HEK293T (cell line): ENCODE results near the gene SMAD6.

Experiments used
- CTCF ChIA-PET: fragments of 350-600 bp; formaldehyde crosslinking; extraction: SDS; loops from one replicate; lab custom pipeline; 2021; ENCODE audit warnings: antibody characterized with exemption, inconsistent platforms; lab: Yijun Ruan, JAX
- POLR2A ChIA-PET: fragments of 350-600 bp; formaldehyde crosslinking; extraction: SDS; loops from one replicate; lab custom pipeline; 2020; ENCODE audit warnings: antibody characterized with exemption, inconsistent platforms; lab: Yijun Ruan, JAX
- DNase-seq: peaks from one replicate; pipeline ENCODE4 v3.0.0; 2012; ENCODE audit warnings: mixed read lengths; ENCODE audit errors: extremely low spot score
- ARNT ChIP-seq: fragments of 450-650 bp; IDR thresholded peaks from 2 replicates; pipeline ENCODE4 v1.6.1; 2017; ENCODE audit warnings: mild to moderate bottlenecking
- BHLHE40 ChIP-seq: fragments of 450-650 bp; IDR thresholded peaks from 2 replicates; pipeline ENCODE4 v1.6.1; 2016; ENCODE audit warnings: mild to moderate bottlenecking, moderate library complexity, borderline replicate concordance
- CTBP1 ChIP-seq: fragments of 450-650 bp; IDR thresholded peaks from 2 replicates; pipeline ENCODE4 v1.6.1; 2016; ENCODE audit warnings: borderline replicate concordance
- ELF4 ChIP-seq: fragments of 450-650 bp; IDR thresholded peaks from 2 replicates; pipeline ENCODE4 v1.6.1; 2017; ENCODE audit warnings: antibody characterized with exemption
- FOXA1 ChIP-seq: fragments of 450-650 bp; IDR thresholded peaks from 2 replicates; pipeline ENCODE4 v1.6.1; 2016; ENCODE audit warnings: mild to moderate bottlenecking
- FOXK2 ChIP-seq: fragments of 450-650 bp; IDR thresholded peaks from 2 replicates; pipeline ENCODE4 v1.6.1; 2016; ENCODE audit warnings: mild to moderate bottlenecking
- FOXM1 ChIP-seq: fragments of 450-650 bp; IDR thresholded peaks from 2 replicates; pipeline ENCODE4 v1.6.1; 2017; ENCODE audit warnings: mild to moderate bottlenecking, borderline replicate concordance
- HDGF ChIP-seq: fragments of 450-650 bp; IDR thresholded peaks from 2 replicates; pipeline ENCODE4 v1.6.1; 2017; ENCODE audit warnings: antibody characterized with exemption, borderline replicate concordance
- L3MBTL2 ChIP-seq: fragments of 450-650 bp; conservative IDR thresholded peaks from 2 replicates; pipeline ENCODE4 v1.6.1; 2016; ENCODE audit warnings: mild to moderate bottlenecking
- LEF1 ChIP-seq: fragments of 450-650 bp; IDR thresholded peaks from 2 replicates; pipeline ENCODE4 v1.6.1; 2017; ENCODE audit warnings: mild to moderate bottlenecking, borderline replicate concordance
- NFRKB ChIP-seq: fragments of 450-650 bp; IDR thresholded peaks from 2 replicates; pipeline ENCODE4 v1.6.1; 2016; ENCODE audit warnings: mild to moderate bottlenecking, moderate library complexity
- SP1 ChIP-seq: fragments of 450-650 bp; IDR thresholded peaks from 2 replicates; pipeline ENCODE4 v1.6.1; 2017
- SUZ12 ChIP-seq: fragments of 450-650 bp; IDR thresholded peaks from 2 replicates; pipeline ENCODE4 v1.6.1; 2016; ENCODE audit warnings: mild to moderate bottlenecking
- TARDBP ChIP-seq: fragments of 450-650 bp; IDR thresholded peaks from 2 replicates; pipeline ENCODE4 v1.6.1; 2016
- ZNF384 ChIP-seq: fragments of 450-650 bp; IDR thresholded peaks from 2 replicates; pipeline ENCODE4 v1.6.1; 2016
- TF ChIP-seq, protein P1 (sequence below): fragments of 450-650 bp; IDR thresholded peaks from 2 replicates; pipeline ENCODE4 v1.6.1; 2016

SMAD6 gene

DNA sequence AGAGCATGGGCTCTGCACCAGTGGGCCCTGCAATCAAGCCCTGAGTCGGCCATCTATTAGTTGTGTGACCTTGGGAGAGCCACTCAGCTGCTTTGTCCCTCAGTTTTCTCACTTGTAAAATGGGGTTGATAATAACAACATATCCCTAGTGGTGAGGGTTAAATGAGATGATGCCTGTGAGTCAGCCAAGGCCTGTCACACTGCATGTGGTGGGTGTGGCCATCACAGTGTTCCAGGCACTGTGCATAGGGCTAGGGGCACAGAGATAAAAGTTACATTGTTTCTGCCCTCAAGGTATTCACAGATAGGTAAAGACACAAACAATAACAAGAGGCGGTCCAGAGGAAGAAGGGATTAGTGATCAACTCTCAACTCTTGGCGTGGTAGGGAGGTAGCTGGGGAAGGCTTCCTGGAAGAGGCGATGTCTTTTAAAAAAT lies 19.5 kb downstream of the SMAD6 start:
- DNase-seq: no peak
- TF ChIP-seq LEF1: no peak
- no peak for TF ChIP-seq ELF4
- TF ChIP-seq TARDBP: no peak
- TF ChIP-seq NFRKB: no peak
- TF ChIP-seq BHLHE40: no peak
- no peak for TF ChIP-seq FOXA1
- TF ChIP-seq HDGF: no peak
- TF ChIP-seq ARNT: no peak
- TF ChIP-seq, protein P1, sequence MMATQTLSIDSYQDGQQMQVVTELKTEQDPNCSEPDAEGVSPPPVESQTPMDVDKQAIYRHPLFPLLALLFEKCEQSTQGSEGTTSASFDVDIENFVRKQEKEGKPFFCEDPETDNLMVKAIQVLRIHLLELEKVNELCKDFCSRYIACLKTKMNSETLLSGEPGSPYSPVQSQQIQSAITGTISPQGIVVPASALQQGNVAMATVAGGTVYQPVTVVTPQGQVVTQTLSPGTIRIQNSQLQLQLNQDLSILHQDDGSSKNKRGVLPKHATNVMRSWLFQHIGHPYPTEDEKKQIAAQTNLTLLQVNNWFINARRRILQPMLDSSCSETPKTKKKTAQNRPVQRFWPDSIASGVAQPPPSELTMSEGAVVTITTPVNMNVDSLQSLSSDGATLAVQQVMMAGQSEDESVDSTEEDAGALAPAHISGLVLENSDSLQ: no peak
- no peak for TF ChIP-seq SP1
- TF ChIP-seq FOXM1: no peak
- no peak for TF ChIP-seq L3MBTL2
- TF ChIP-seq FOXK2: no peak
- TF ChIP-seq SUZ12: no peak
- no peak for TF ChIP-seq CTBP1
- TF ChIP-seq ZNF384: no peak
- ChIA-PET CTCF (interaction anchor here (0.7 to 0.8 kb wide), 3 partner anchors 9 to 714 kb away, joined by 3 read pairs; no protein-coding TSS in a partner anchor), POLR2A (interaction anchor here (1.4 to 1.5 kb wide), 2 partner anchors 10 to 16 kb away, joined by 3 to 4 read pairs; no protein-coding TSS in a partner anchor)

GRCh38 chr15:66721954-66722353 lies 19.9 kb downstream of the SMAD6 start:
- no peak for TF ChIP-seq BHLHE40
- no peak for TF ChIP-seq ZNF384
- no peak for TF ChIP-seq CTBP1
- no peak for TF ChIP-seq L3MBTL2
- no peak for DNase-seq
- POLR2A ChIA-PET: interaction anchor here (1.4 to 1.5 kb wide), 2 partner anchors 9 to 16 kb away, joined by 3 to 4 read pairs; no protein-coding TSS in a partner anchor
- CTCF ChIA-PET: interaction anchor here (0.8 kb wide), 2 partner anchors 9 to 14 kb away, joined by 3 read pairs; no protein-coding TSS in a partner anchor

DNA sequence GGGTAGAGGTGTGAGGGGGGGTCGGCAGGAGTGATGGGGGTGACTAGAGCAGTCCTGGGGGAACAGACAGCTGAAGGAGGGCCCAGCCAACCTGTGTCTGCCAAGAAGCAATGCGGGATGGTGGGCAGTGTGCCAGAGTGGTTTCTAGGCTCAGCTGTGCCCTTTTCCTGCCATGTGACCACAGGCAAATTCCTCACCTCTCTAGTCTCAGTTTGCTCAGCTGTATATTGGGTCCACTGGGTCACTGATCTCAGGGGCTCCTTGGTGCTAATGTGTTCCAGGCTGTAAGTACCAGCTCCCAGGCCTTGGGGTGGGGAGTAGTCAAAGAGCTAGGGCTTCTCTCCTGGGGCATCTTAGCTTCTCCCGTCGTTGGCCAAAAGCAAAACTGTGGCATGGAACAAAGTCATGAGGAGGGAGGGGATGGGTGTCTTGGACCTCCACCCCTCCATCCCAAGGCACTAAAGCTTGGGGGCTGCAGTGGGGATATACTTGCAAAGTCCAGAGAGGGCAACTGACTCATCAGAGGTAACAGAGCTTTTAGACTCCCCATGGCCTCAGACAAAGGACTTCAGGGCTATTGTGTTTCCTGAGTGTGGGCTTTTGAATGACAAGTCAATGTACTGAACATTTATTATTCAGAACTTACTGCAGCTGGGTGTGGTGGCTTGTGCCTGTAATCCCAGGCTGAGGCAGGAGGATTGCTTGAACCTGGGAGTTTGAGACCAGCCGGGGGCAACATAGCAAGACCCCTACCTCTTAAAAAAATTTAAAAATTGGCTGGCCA lies 20.9 kb downstream of the SMAD6 start:
- CTCF ChIA-PET: interaction anchor here (0.7 to 1.3 kb wide), 2 partner anchors 8 to 225 kb away, joined by 3 to 4 read pairs; partner anchors contain the start of gene SNAPC5

GRCh38 chr15:66723826-66724731 lies 22.0 kb downstream of the SMAD6 start:
- POLR2A ChIA-PET: interaction anchor here (1.6 kb wide), 1 partner anchor 22 kb away, joined by 11 read pairs; the partner anchor contains the start of gene SMAD6
- no peak for TF ChIP-seq L3MBTL2
- TF ChIP-seq ARNT: no peak
- TF ChIP-seq SUZ12: no peak
- no peak for TF ChIP-seq CTBP1
- TF ChIP-seq BHLHE40: no peak
- TF ChIP-seq ZNF384: no peak
- TF ChIP-seq FOXK2: no peak
- TF ChIP-seq TARDBP: no peak
- TF ChIP-seq, protein P1: no peak
- no peak for TF ChIP-seq ELF4
- TF ChIP-seq SP1: no peak
- no peak for TF ChIP-seq HDGF
- no peak for TF ChIP-seq FOXA1
- TF ChIP-seq FOXM1: no peak
- TF ChIP-seq LEF1: no peak
- no peak for TF ChIP-seq NFRKB
- CTCF ChIA-PET: interaction anchor here (0.7 to 0.9 kb wide), 2 partner anchors 17 to 226 kb away, joined by 3 read pairs; partner anchors contain the start of gene SNAPC5
- no peak for DNase-seq

More for the DNA sequence above, 20.9 kb downstream of the SMAD6 start:
- no peak for DNase-seq
- POLR2A ChIA-PET: interaction anchor here (1.0 to 1.6 kb wide), 3 partner anchors 11 to 21 kb away, joined by 3 to 11 read pairs (median 4); partner anchors contain the start of gene SMAD6
- TF ChIP-seq FOXM1: no peak
- TF ChIP-seq, protein P1: no peak
- TF ChIP-seq NFRKB: no peak
- no peak for TF ChIP-seq CTBP1
- TF ChIP-seq SP1: no peak
- TF ChIP-seq BHLHE40: no peak
- no peak for TF ChIP-seq FOXK2
- TF ChIP-seq LEF1: no peak
- TF ChIP-seq ARNT: no peak
- no peak for TF ChIP-seq ELF4
- no peak for TF ChIP-seq HDGF
- TF ChIP-seq SUZ12: no peak
- no peak for TF ChIP-seq ZNF384
- TF ChIP-seq TARDBP: no peak
- TF ChIP-seq L3MBTL2: no peak
- no peak for TF ChIP-seq FOXA1
